Measurements from ENCODE around the gene UTS2B. TPM values are rescaled to one million over a fixed set of nuclear protein-coding genes. Genes with fewer than 3 reads are reported as not detected.

Gene UTS2B
- total and polyA plus RNA-seq, 10 of the 15 experiments (the other 5 are each of a cell fraction or from before 2014, with no cell fraction given) = 0.15 to 0.72 (median 0.44) TPM

GRCh38 chr3:191253089-191253799 is 77.1 kb downstream of the UTS2B start (continued):
- TF ChIP-seq JUND (IDR thresholded peaks at IDR 0.05; ENCODE audit: low read depth, low read length) (no peak), TCF12 (IDR thresholded peaks at IDR 0.05; ENCODE audit: low read depth, low read length) (no peak), DPF2 (IDR thresholded peaks at IDR 0.05) (peak; percentile 47; the same call in 1 of the 2 replicates), ASH2L (IDR thresholded peaks at IDR 0.05; ENCODE audit: borderline replicate concordance, low read depth) (no peak), CHD2 (IDR thresholded peaks at IDR 0.05; ENCODE audit: borderline replicate concordance, low read depth, low read length) (no peak), ETV6 (conservative IDR thresholded peaks at IDR 0.05 in 1 of 2, IDR thresholded peaks at IDR 0.05 in 1 of 2; ENCODE audit: borderline replicate concordance in 1 of 2, low read depth in 1 of 2) (peak in 1 of 2 experiments; percentile 82; a peak in 1 of 4 replicates), SUPT20H (IDR thresholded peaks at IDR 0.05; ENCODE audit: borderline replicate concordance, control insufficient read depth, low read depth, low read length) (no peak), CEBPZ (IDR thresholded peaks at IDR 0.05; ENCODE audit: low read depth, low read length) (no peak), RBBP5 (conservative IDR thresholded peaks at IDR 0.05) (no peak)
